Urinary bladder (tissue), 4 donors: ENCODE results near the gene SLC13A5. TPM values are rescaled to one million over a fixed set of nuclear protein-coding genes. Genes with fewer than 3 reads are reported as not detected.

ENCODE experiments used
- DNase-seq: peaks from one replicate; pipeline ENCODE4 v3.0.0-alpha.2; 2015; ENCODE audit errors: extremely low spot score
- H3K27ac ChIP-seq: one replicate; pipeline ENCODE4 v1.5.1; 2013; ENCODE audit warnings: low read depth, mild to moderate bottlenecking, moderate library complexity
- H3K36me3 ChIP-seq: one replicate; pipeline ENCODE4 v1.6.1; 2013; ENCODE audit warnings: mild to moderate bottlenecking, moderate library complexity; ENCODE audit not compliant: insufficient read depth
- H3K4me1 ChIP-seq: one replicate; pipeline ENCODE4 v1.6.1; 2013; ENCODE audit warnings: mild to moderate bottlenecking, moderate library complexity; ENCODE audit not compliant: insufficient read depth
- H3K4me3 ChIP-seq: one replicate; pipeline ENCODE4 v1.5.1; 2013; ENCODE audit warnings: low read depth, low read length
- WGBS: extraction: QIAGEN DNeasy Blood & Tissue Kit; methylation state at CpG from one replicate; pipeline ENCODE4 v1.1.7; 2013; 5-methylcytosine and 5-hydroxymethylcytosine counted together
- polyA plus RNA-seq: library from polyadenylated mRNA; stranded (reverse); fragments of 200-250 nt; gene quantifications from one replicate; pipeline ENCODE4 v1.2.3, GENCODE V29; 2013
- total RNA-seq: library from RNA; depleted of rRNA; stranded (reverse); fragments of >200 nt; gene quantifications from one replicate; pipeline ENCODE4 v1.2.3, GENCODE V29; 2014
- donor health status: healthy with polysubstance abuse.
- donor health status: healthy.

The SLC13A5 gene
- total and polyA plus RNA-seq, 2 donors = 0.10 TPM; not detected in 1

DNA sequence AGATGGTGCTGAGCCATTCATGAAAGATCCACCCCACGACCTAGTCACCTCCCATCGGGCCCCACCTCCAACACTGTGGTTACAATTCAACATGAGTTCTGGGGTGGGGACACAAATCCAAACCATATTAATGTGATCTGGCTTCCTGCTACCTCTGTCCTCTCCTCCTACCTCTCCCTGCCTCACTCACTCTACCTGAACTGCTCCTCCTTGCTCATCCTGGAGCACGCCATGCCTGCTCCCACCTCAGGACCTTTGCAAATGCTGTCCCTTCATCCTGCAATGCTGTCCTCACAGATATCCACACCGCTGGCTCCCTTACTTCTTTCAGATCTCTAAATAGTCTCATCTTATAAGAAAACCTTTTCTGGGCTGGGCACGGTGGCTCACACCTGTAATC lies 10.8 kb upstream of the SLC13A5 start:
- 84% methylated on average over 5 of the region's 5 CpGs for WGBS
- DNase-seq = no peak
- Histone ChIP-seq H3K36me3 (no peaks in the 10 kb centered on the region), H3K4me1 (no peaks in the 10 kb centered on the region), H3K4me3 (no peak overlapping the region), H3K27ac (no peak overlapping the region)

GRCh38 chr17:6721744-6722143 lies 8.6 kb upstream of the SLC13A5 start:
- no peak for DNase-seq
- 68% methylated on average over 5 of the region's 5 CpGs for WGBS
- no peaks in the 10 kb centered on the region for H3K4me1 ChIP-seq

DNA sequence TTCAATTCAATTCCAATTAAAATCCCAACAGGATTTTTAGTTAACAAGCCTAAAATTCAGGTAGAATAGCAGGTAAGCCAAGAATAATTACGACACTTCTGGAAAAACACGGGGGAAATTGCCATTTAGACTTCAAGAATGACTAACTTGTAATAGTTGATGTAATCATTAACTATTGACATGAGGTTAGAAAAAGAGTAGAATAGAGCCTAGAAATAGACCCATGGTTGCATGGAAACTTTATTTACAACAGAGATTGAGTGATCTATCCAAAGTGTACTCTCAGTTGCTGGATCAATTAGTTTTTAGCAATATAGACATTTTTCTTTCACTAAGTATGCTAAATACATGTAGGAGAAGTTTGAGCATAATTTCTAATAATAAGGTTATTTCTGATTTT lies 3.6 kb upstream of the SLC13A5 start:
- Histone ChIP-seq H3K27ac (no peak overlapping the region), H3K4me3 (no peak overlapping the region), H3K36me3 (no peaks in the 10 kb centered on the region), H3K4me1 (peaks cover 2% of the 10 kb centered on the region)
- no peak for DNase-seq
- WGBS = 90% methylated on average over 2 of the region's 2 CpGs

More at GRCh38 chr17:6721744-6722143, 8.6 kb upstream of the SLC13A5 start:
- Histone ChIP-seq H3K27ac (no peak overlapping the region), H3K4me3 (no peak overlapping the region), H3K36me3 (no peaks in the 10 kb centered on the region)

GRCh38 chr17:6714315-6714874 lies 1.2 kb upstream of the SLC13A5 start:
- DNase-seq = no peak
- H3K4me3 ChIP-seq = no peak overlapping the region
- 73% methylated on average over 7 of the region's 7 CpGs for WGBS
- H3K27ac ChIP-seq = no peak overlapping the region
- no peaks in the 10 kb centered on the region for H3K36me3 ChIP-seq
- H3K4me1 ChIP-seq = peaks cover 2% of the 10 kb centered on the region

DNA sequence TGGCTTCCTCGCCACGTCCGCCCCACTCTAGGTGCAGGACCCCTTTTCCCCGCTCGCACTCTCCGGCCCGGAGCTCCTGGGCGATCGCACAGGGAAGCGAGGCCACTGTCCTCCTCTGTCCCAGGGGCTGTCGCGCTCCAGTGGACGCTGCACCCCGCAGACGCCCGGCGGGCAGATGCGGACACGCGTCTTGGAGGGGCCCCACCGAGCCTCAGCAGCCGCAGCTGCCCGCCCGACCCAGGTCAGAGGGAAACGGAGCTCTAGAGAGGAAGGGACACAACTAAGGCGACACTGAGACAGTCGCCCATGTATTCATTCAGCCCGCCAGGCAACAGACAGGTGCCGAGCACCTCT lies 726 bp upstream of the SLC13A5 start:
- Histone ChIP-seq H3K4me3 (no peak overlapping the region), H3K36me3 (no peaks in the 10 kb centered on the region), H3K27ac (no peak overlapping the region), H3K4me1 (peaks cover 2% of the 10 kb centered on the region)
- DNase-seq = no peak
- WGBS = 3% methylated on average over 29 of the region's 29 CpGs

GRCh38 chr17:6712854-6713129 lies 377 bp downstream of the SLC13A5 start:
- no peak for DNase-seq
- Histone ChIP-seq H3K27ac (no peak overlapping the region), H3K36me3 (no peaks in the 10 kb centered on the region), H3K4me1 (peaks cover 2% of the 10 kb centered on the region), H3K4me3 (no peak overlapping the region)
- WGBS = 14% methylated on average over 14 of the region's 14 CpGs

- DNase-seq = no peak
- 28% methylated on average over 11 of the region's 11 CpGs for WGBS
- H3K27ac ChIP-seq = no peak overlapping the region
Observed at GRCh38 chr17:6712058-6712853, 913 bp downstream of the SLC13A5 start.

GRCh38 chr17:6711681-6712057 lies 1.5 kb downstream of the SLC13A5 start:
- Histone ChIP-seq H3K36me3 (no peaks in the 10 kb centered on the region), H3K4me3 (no peak overlapping the region), H3K4me1 (peaks cover 2% of the 10 kb centered on the region), H3K27ac (no peak overlapping the region)
- 38% methylated on average over 2 of the region's 2 CpGs for WGBS
- DNase-seq = no peak

More at GRCh38 chr17:6712058-6712853, 913 bp downstream of the SLC13A5 start:
- H3K36me3 ChIP-seq = no peaks in the 10 kb centered on the region
- H3K4me1 ChIP-seq = peaks cover 2% of the 10 kb centered on the region
- no peak overlapping the region for H3K4me3 ChIP-seq

GRCh38 chr17:6711081-6711674 lies 2.0 kb downstream of the SLC13A5 start:
- no peak overlapping the region for H3K4me3 ChIP-seq
- no peaks in the 10 kb centered on the region for H3K36me3 ChIP-seq
- no peak for DNase-seq
- H3K4me1 ChIP-seq = peaks cover 2% of the 10 kb centered on the region
- 64% methylated on average over 7 of the region's 7 CpGs for WGBS
- no peak overlapping the region for H3K27ac ChIP-seq

DNA sequence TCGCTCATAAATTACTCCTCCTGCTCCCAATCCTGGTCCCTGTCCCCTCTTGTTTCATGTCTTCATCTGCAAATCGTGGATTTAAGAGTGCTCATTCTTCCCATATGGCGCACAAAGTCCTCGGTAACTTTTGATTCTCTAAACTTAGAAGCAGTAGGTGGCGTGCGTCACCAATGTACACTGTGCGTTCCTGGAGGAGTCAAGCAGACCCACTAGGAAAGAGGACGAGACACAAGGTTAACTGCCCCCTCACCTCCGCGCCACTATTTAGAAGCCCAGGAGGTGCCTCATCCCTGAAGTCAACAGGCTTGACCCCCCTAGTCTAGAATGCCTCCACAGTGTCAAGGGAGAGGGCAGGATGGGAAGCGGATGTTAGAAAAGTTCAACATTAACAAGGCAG lies 2.9 kb downstream of the SLC13A5 start:
- no peaks in the 10 kb centered on the region for H3K36me3 ChIP-seq
- 70% methylated on average over 11 of the region's 11 CpGs for WGBS
- H3K27ac ChIP-seq = no peak overlapping the region
- H3K4me1 ChIP-seq = peaks cover 2% of the 10 kb centered on the region
- no peak overlapping the region for H3K4me3 ChIP-seq
- no peak for DNase-seq

DNA sequence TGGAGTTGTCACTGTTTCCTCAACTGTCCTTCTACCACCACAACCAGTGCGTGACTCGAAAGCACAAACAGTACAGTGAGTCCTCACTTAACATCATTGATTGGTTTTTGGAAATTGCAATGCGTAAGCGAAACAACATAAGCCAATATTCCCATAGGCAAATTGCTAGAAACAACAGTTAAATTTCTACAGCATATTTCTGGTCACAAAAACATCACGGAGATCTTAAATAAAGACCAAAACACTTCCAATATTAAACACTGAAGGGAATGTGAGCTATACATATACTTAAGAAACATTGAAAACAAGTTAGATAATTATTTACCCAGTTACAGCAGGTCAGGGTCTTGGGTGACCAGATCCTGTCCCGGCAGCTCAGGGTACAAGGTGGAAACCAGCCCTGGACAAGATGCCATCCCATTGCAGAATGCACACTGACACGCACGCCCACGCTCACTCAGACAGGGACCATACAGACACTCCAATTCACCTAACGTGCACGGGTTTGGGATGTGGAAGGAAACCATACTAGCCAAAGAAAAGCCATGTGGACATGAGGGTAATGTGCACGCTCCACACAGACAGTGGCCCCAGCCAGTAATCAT lies 4.7 kb downstream of the SLC13A5 start:
- 91% methylated on average over 12 of the region's 12 CpGs for WGBS
- peaks cover 2% of the 10 kb centered on the region for H3K4me1 ChIP-seq
- H3K4me3 ChIP-seq = no peak overlapping the region
- H3K27ac ChIP-seq = no peak overlapping the region
- no peaks in the 10 kb centered on the region for H3K36me3 ChIP-seq
- DNase-seq = no peak

- Histone ChIP-seq H3K27ac (no peak overlapping the region), H3K36me3 (no peaks in the 10 kb centered on the region), H3K4me1 (no peaks in the 10 kb centered on the region), H3K4me3 (no peak overlapping the region)
- DNase-seq = no peak
- 73% methylated on average over 8 of the region's 8 CpGs for WGBS
Observed at GRCh38 chr17:6706996-6707395, 6.2 kb downstream of the SLC13A5 start.

DNA sequence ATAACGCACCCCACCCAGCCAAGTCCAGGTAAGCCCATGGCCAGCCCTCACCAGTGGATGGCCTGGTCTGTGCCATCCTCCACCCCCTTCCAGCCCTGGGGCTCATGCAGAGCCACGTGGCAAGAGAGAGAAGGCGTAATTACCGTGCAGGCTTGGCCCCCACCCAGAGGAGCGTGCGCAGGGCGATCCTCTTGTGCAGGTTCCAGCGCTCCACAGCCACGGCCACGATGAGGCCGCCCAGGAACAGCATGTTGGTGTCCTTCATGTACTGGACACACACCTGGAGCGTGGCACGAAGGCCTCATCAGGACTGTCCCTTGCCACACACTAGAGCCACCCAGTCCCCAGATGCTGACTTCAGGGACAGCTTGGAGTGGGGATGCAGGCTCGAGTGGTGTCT lies 6.7 kb downstream of the SLC13A5 start:
- no peak overlapping the region for H3K4me3 ChIP-seq
- no peaks in the 10 kb centered on the region for H3K4me1 ChIP-seq
- DNase-seq = no peak
- H3K27ac ChIP-seq = no peak overlapping the region
- WGBS = 84% methylated on average over 14 of the region's 14 CpGs
- no peaks in the 10 kb centered on the region for H3K36me3 ChIP-seq

- no peak overlapping the region for H3K27ac ChIP-seq
- no peak for DNase-seq
- H3K4me3 ChIP-seq = no peak overlapping the region
- no peaks in the 10 kb centered on the region for H3K4me1 ChIP-seq
- no peaks in the 10 kb centered on the region for H3K36me3 ChIP-seq
- 75% methylated on average over 6 of the region's 6 CpGs for WGBS
Observed at GRCh38 chr17:6704470-6705052, 8.6 kb downstream of the SLC13A5 start.
